Activated T-helper 1 cell treated with anti-CD3 and anti-CD28 coated beads, Interleukin-2, amount 50 U/mL, for 16 hours (primary cell): ENCODE results near the gene DYNC1I2.

Experiments
- DNase-seq, 2 donors: peaks; one replicate each; pipeline ENCODE4 v3.0.0-alpha.2; 2020; ENCODE audit warnings: low read depth in 1 of 2, low spot score in 1 of 2

DYNC1I2 gene

DNA sequence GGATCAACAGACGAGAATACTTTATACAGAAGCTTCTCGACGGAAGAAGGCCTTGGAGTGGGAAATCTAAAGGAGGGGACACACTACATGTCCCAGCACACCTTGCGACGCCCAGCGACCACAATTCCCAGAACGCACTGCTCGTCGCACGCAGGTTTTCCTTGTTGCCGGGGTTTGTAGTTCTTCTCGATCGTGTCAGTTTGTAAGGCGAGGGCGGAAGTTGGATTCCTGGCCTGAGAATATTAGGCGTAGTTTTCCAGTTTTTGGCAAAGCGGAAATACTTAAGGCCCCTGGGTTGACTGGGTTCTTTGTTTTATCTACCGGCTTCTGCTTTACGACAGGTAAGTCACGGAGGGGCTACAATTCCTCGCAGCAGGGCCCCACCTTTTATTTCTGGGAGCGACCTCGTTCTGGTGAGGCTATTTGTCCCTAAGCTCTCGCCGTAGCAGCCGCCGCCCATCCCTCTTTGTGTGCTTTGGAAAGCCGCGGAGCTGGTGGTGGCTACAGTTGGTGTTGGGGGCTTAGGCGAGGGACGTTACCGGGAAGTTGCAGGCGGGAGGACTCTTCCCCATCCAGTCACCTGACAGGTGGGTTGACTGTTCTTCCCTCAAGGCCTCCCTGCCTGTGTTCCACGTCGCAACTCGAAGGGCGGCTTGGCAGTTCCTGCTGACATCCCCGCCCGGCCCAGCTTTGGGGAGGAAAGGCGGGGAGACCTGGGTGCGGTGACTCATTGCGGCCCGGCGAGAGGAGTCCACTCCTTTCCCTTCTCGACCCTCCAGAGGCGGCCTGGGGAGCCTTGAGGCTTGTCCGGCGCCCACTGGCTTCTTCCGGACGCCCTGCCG is at the start of gene DYNC1I2:
TSS of gene DYNC1I2 (plus strand) at position 183 of the 842 bp plus-strand sequence. CDS start 2,687 bp downstream, outside the sequence.
- peak; percentile 38 to 55 for DNase-seq

GRCh38 chr2:171651667-171652415 is 35.4 kb upstream of the DYNC1I2 start:
- no peak for DNase-seq

GRCh38 chr2:171652416-171652785 is 34.9 kb upstream of the DYNC1I2 start:
- no peak for DNase-seq

GRCh38 chr2:171655586-171655985 is 31.7 kb upstream of the DYNC1I2 start:
- DNase-seq, result no peak

GRCh38 chr2:171667041-171667440 is 20.2 kb upstream of the DYNC1I2 start:
- no peak for DNase-seq

DNA sequence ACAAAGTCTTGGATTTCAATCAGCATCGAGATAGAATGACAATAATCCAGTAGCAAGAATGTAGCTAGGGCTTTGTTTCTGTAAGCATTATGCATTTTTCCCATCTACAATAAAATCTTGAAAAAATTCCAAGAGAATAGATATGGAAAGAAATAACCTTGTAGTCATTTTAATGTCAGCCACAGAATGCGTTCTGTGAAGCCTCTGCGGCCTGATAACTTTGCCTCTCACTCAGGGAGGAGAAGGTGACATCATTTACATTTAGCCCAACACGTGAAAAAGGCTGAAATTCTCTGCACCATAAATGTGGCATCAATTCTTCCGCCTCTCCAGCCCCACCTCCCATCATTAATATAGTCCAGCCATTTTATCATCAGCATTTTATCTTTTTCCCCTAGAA is 19.1 kb upstream of the DYNC1I2 start:
- DNase-seq, result no peak

DNA sequence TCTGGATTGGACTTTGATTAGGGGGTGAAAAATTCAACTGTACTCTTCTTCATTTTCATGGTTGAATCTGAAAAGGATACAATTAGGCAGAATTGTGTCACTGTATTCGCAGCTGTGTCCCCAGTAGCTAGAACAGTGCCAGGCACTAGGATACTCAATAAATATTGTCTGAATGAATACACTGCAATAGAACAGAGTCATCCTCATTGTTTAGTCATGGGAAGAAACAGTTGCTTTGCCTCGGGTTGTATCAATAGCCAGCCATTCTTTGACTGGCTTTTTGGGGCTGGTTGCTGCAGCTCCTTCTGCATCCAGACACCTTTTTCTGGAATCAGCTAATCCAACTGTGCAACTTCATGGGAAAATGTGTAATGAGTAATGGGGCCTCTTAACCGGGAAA is 18.1 kb upstream of the DYNC1I2 start:
- DNase-seq, result no peak

GRCh38 chr2:171670655-171671054 is 16.6 kb upstream of the DYNC1I2 start:
- no peak for DNase-seq

DNA sequence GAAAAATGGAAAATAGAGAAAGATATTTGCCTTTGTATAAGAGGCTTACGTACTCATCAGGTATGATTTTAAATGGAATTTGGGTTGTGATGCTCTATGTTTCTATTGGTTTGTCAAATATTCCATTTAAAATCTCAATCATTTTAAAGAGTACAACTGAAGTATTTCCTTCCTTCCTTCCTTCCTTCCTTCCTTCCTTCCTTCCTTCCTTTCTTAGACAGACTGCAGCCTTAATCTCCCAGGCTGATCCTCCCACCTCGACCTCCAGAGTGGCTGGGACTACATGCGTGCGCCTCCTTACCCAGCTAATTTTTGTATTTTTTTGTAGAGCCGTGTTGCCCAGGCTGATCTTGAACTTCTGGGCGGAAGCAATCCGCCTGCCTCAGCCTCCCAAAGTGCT is 15.4 kb upstream of the DYNC1I2 start:
- DNase-seq, result no peak

DNA sequence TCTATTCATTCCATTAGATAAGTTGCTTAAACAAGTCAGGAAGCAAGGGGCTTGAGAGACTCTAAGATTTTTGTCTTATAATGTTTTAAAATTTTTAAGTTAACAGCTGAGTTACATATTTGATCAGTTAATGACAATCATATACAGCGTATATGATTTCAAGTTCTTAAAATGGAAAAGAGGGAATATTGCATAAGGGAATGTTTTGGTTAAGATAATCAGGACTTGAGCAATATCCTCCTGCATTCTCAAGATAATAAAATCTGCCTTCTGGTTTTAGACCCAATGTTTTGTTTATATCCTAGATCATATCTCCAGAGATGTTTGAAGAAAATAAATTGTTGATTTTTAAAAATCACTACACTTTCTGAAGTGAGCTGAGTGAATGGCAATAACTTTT is 13.4 kb upstream of the DYNC1I2 start:
- DNase-seq, result no peak

DNA sequence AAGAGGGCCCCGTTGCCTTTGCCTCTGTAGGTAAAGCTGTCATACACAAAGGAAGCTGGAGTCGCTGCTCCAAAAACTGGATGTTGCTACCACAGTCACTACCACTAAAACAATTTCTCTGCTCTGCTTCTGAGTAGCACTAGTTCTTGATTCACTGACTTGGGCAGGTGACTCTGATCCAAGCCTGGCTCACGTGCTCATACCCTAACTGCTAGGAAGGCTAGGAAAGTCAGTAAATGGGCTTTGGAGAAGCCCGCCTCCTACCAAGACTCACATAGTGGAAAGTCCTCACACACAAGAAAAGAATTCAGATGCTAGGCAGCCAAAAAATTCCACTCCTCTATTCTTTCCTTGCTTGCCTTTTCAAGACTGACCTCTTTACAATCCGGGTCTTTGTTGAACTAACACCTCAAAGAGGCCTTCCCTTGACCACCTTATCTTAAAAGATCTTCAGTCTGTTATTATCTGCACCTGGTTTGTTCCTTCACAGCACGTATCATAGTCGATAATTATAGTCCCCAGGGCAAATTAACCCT is 11.4 kb upstream of the DYNC1I2 start:
- DNase-seq, result no peak

DNA sequence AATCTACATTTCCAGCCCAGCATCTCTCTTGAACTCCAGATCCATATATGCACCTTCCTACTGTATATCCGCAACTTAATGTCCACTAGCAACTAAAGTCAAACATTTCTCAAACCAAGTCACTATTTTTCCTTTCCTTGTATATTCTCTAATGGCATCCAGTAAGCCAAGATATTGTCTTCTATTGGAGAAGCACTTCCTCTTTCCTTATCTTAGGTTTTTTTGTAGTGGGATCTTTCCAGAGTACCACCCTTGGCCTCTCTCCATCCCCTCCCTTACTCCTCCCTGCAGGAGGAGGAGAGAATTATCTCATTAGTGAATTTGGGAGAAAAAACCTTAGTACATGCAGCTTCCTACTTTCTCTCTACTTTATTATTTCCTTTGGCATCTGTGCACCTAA is 8.7 kb upstream of the DYNC1I2 start:
- no peak for DNase-seq

DNA sequence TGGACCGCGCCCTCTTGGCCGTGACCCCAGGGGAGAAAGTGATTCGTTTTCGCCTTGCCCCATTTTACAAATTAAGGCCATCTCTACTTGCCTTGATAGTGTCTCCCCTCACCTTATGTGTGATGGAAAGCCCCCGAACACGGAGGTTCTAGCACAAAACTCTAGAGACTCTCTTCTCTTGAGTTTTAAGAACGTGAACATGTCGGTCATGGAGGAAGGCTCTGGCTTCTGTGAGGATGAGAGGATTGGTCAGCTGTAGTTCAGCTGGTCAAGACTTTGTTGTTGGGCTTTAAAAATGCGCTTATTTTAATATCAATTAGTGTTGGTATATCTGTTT is 828 bp downstream of the DYNC1I2 start:
- DNase-seq, result no peak

- DNase-seq, result no peak
Observed at GRCh38 chr2:171692331-171692730, 5.1 kb downstream of the DYNC1I2 start.

GRCh38 chr2:171702781-171703556 is 15.7 kb downstream of the DYNC1I2 start:
- no peak for DNase-seq

DNA sequence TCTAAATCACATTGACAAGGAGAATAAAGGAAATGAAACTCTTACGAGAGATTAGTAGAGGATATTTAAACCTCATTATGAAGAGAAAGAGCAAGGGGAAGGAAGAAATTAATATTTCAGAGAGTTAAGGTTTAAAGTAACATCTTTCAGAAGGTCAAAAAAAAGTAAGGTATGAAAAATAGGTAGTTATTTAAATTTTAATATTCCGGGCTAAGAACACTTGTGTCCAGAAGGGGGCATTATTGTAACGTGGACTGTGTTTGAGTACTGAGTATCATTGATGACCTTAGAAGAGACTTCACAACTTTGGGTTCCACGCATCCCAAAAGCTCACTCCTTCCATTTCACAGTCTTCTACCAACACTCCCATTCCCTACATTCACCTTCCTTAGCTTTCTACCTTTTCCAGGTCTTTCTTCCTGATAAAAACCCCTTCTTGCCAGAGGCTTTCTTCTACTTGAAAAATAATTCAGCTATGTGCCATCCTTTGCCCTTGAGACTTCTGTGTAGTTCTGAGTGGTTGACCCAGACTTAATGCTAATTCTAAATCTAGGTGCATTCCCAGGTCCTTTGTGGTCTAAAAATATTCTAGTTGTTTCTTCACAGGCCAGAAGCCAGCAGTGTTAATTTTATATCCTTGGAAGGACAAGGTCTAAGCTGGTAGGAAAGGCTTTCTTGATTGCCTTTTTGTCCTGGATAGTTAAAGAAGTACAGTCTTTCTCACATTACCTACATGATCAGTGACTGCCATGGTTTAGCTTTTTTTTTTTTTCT is 16.5 kb downstream of the DYNC1I2 start:
- no peak for DNase-seq

DNA sequence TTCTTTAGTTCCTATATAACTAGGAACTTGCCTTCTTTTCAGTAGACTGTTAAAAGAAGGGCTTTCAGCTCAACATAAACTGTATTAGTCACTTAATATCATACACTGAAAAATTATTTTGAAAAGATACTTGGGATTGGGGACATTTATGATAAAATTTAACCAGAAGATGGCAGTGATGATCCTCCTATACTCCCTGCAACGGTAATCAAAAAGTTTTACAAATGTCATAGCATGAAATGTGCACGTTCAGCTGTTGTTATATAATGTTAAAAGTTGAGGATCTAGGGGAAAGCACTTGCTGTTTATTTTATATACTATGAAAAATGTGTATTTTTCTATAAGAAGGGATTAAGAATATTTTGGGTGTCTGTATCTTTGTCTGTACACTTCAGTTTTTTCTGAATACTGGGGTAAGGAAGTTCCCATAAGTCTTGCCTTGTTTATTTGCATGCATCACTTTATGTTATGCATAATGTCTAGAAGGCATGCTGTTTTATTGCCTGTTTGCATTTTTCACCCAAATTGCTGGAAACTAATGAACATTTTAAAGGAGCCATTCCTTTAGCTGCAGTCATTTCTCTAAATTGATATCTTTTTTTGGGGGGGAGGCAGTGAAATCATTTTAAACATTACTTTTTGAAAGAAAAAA is 19.0 kb downstream of the DYNC1I2 start:
- DNase-seq, result no peak

DNA sequence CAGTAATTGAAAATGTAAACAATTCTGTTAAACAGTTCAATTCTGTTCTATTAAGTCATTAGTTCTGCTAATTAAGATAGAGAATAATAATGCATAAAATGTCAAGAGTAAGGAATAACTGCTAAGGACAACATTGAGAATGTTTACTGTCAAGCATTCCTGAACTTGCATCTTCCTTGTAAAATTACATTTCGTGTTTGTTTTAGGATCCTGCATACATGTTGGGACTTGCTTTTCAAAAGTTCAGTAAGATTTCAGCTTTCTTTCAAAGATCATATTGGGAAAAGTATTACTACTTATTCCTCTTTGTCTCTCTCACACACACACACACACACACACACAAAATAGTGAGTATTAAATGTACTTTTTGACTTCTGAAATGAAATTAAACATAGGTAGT is 20.5 kb downstream of the DYNC1I2 start:
- no peak for DNase-seq

GRCh38 chr2:171709011-171709685 is 21.9 kb downstream of the DYNC1I2 start:
- DNase-seq, result no peak

DNA sequence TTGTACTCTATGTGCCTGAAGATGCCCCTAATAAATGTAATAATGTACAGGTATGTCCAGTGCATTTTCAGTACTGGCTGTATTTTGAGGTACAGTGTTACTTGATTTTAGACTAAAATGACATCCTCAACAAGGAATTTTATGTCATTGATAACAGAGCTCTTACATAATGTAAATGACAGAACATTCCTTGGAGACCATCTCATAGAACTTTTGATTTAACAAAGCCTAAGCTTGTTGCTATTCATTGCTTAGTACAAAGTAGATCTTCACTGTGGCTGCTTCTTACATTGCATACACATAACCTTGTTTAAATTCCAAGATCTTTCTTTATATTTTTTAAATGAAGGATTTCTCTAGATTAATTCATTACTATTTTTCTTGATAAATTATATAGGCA is 24.1 kb downstream of the DYNC1I2 start:
- no peak for DNase-seq
